GM23338 (cell line): ENCODE measurements around the gene RNF182. TPM values are rescaled to one million over a fixed set of nuclear protein-coding genes. Genes with fewer than 3 reads are reported as not detected.

ENCODE experiments used
- ATAC-seq: fragments of 200-7000 bp; cut with Tn5 transposase; 3 replicates; pipeline ENCODE4 v1.9.1; 2020
- DNase-seq: peaks from one replicate; pipeline ENCODE4 v3.0.0-alpha.2; 2015; ENCODE audit warnings: low spot score
- H2AFZ ChIP-seq: fragments of 200-600 bp; sonication (generic); 2 replicates; pipeline ENCODE4 v1.8.0; 2016; ENCODE audit warnings: antibody characterized with exemption, mild to moderate bottlenecking, moderate library complexity
- H3F3A ChIP-seq: fragments of 200-600 bp; sonication (generic); replicated peaks from 2 replicates; pipeline ENCODE4 v1.8.0; 2017; ENCODE audit warnings: antibody characterized with exemption, mixed run types, low read depth
- H3K27ac ChIP-seq: fragments of 200-600 bp; sonication (generic); 2 replicates; pipeline ENCODE4 v1.6.1; 2016; ENCODE audit warnings: low read depth
- H3K27me3 ChIP-seq: fragments of 200-600 bp; sonication (generic); 2 replicates; pipeline ENCODE4 v1.8.0; 2016; ENCODE audit warnings: mild to moderate bottlenecking, mixed run types, moderate library complexity; ENCODE audit not compliant: insufficient read depth
- H3K36me3 ChIP-seq: fragments of 200-600 bp; sonication (generic); 2 replicates; pipeline ENCODE4 v1.8.0; 2016; ENCODE audit warnings: mild to moderate bottlenecking; ENCODE audit not compliant: insufficient read depth
- H3K4me1 ChIP-seq: fragments of 200-600 bp; sonication (generic); 2 replicates; pipeline ENCODE4 v1.8.0; 2016; ENCODE audit warnings: mild to moderate bottlenecking, moderate library complexity; ENCODE audit not compliant: insufficient read depth
- H3K4me2 ChIP-seq: fragments of 200-600 bp; sonication (generic); 2 replicates; pipeline ENCODE4 v1.7.1; 2017; ENCODE audit warnings: mixed run types
- H3K4me3 ChIP-seq: fragments of 200-600 bp; sonication (generic); 2 replicates; pipeline ENCODE4 v1.6.1; 2016; ENCODE audit warnings: mixed run types
- H3K79me2 ChIP-seq: fragments of 200-600 bp; sonication (generic); replicated peaks from 2 replicates; pipeline ENCODE4 v1.8.0; 2017; ENCODE audit warnings: mild to moderate bottlenecking; ENCODE audit not compliant: insufficient read depth
- H3K9me2 ChIP-seq: fragments of 200-600 bp; sonication (generic); 2 replicates; pipeline ENCODE4 v1.8.0; 2017; ENCODE audit not compliant: insufficient read depth
- H4K20me1 ChIP-seq: fragments of 200-600 bp; sonication (generic); replicated peaks from 2 replicates; pipeline ENCODE4 v1.8.0; 2017; ENCODE audit warnings: mild to moderate bottlenecking; ENCODE audit not compliant: insufficient read depth
- H3K27ac Mint-ChIP-seq: 2 replicates; pipeline ENCODE4 v1.8.0; 2020; ENCODE audit warnings: inconsistent platforms, mild to moderate bottlenecking, moderate library complexity, mixed read lengths
- H3K27me3 Mint-ChIP-seq: 3 replicates; pipeline ENCODE4 v1.8.0; 2022; ENCODE audit warnings: low read depth, mild to moderate bottlenecking, moderate library complexity, mixed read lengths, inconsistent platforms; ENCODE audit not compliant: insufficient read depth, poor library complexity
- H3K36me3 Mint-ChIP-seq: 3 replicates; pipeline ENCODE4 v1.8.0; 2021; ENCODE audit warnings: low read depth, mild to moderate bottlenecking, inconsistent platforms, moderate library complexity, mixed read lengths
- H3K4me1 Mint-ChIP-seq: 3 replicates; pipeline ENCODE4 v1.8.0; 2020; ENCODE audit warnings: mild to moderate bottlenecking, inconsistent platforms, mixed read lengths
- H3K4me3 Mint-ChIP-seq: 3 replicates; pipeline ENCODE4 v1.8.0; 2021; ENCODE audit warnings: moderate library complexity, mild to moderate bottlenecking, inconsistent platforms, mixed read lengths
- H3K9me3 Mint-ChIP-seq: 3 replicates; pipeline ENCODE4 v1.8.0; 2020; ENCODE audit warnings: moderate library complexity, mild to moderate bottlenecking, inconsistent platforms, mixed read lengths
- CREB1 ChIP-seq: fragments of 250-450 bp; sonication (Bioruptor Pico); IDR thresholded peaks from 2 replicates; pipeline ENCODE4 v1.5.0; 2020; ENCODE audit warnings: low read depth, mild to moderate bottlenecking, moderate library complexity
- EZH2phosphoT487 ChIP-seq: fragments of 200-600 bp; sonication (generic); IDR thresholded peaks from one replicate; pipeline ENCODE4 v1.8.1; 2018; ENCODE audit warnings: antibody characterized with exemption; ENCODE audit not compliant: unreplicated experiment
- NANOG ChIP-seq: IDR thresholded peaks from 2 replicates; pipeline ENCODE4 v1.6.1; 2016; ENCODE audit warnings: antibody characterized with exemption, borderline replicate concordance
- POLR2AphosphoS5 ChIP-seq: IDR thresholded peaks from 2 replicates; pipeline ENCODE4 v1.6.1; 2016; ENCODE audit warnings: antibody characterized with exemption, low read depth
- STAT1 ChIP-seq: IDR thresholded peaks from one replicate; pipeline ENCODE4 v1.6.1; 2016; ENCODE audit warnings: antibody characterized with exemption; ENCODE audit not compliant: unreplicated experiment
- ZNF114 ChIP-seq: fragments of 250-450 bp; sonication (Bioruptor Pico); IDR thresholded peaks from 2 replicates; pipeline ENCODE4 v1.5.0; 2020; ENCODE audit warnings: mild to moderate bottlenecking, moderate library complexity
- ZNF331 ChIP-seq: fragments of 250-450 bp; sonication (Bioruptor Pico); IDR thresholded peaks from 2 replicates; pipeline ENCODE4 v1.5.0; 2020; ENCODE audit warnings: low read depth, mild to moderate bottlenecking, moderate library complexity
- polyA plus RNA-seq: library from polyadenylated mRNA; unstranded; fragments of >200 nt; fragmentation: Nextera tagmentation; extraction: Ambion mirVana; gene quantifications from 2 replicates; pipeline ENCODE4 v1.2.1, GENCODE V29; 2016
- total RNA-seq: library from RNA; depleted of rRNA; stranded (reverse); fragments of >200 nt; shearing (Covaris generic); gene quantifications from 2 replicates; pipeline ENCODE4 v1.2.3, GENCODE V29; 2014
- TF ChIP-seq, protein P1 (sequence below): fragments of 250-450 bp; sonication (Bioruptor Pico); IDR thresholded peaks from 2 replicates; pipeline ENCODE4 v1.5.0; 2020; ENCODE audit warnings: mild to moderate bottlenecking, moderate library complexity
- TF ChIP-seq, protein P2 (sequence below), 2 experiments: fragments of 200-600 bp in 1 of 2; sonication (generic) in 1 of 2; conservative IDR thresholded peaks; 2 replicates each; pipeline versions ENCODE4 v1.5.1 to v1.6.1; 2016 to 2017; ENCODE audit warnings: antibody characterized with exemption in 2 of 2, low read depth in 2 of 2, mild to moderate bottlenecking in 2 of 2, moderate library complexity in 1 of 2
- TF ChIP-seq, protein P3 (sequence below): IDR thresholded peaks from one replicate; pipeline ENCODE4 v1.6.1; 2018; ENCODE audit warnings: antibody characterized with exemption; ENCODE audit not compliant: unreplicated experiment
- TF ChIP-seq, protein P4 (sequence below): IDR thresholded peaks from 2 replicates; pipeline ENCODE4 v1.6.1; 2016; ENCODE audit warnings: antibody characterized with exemption

RNF182 gene
- total and polyA plus RNA-seq, 2 experiments from 2014 or later, result 3.2 to 9.8 TPM

DNA sequence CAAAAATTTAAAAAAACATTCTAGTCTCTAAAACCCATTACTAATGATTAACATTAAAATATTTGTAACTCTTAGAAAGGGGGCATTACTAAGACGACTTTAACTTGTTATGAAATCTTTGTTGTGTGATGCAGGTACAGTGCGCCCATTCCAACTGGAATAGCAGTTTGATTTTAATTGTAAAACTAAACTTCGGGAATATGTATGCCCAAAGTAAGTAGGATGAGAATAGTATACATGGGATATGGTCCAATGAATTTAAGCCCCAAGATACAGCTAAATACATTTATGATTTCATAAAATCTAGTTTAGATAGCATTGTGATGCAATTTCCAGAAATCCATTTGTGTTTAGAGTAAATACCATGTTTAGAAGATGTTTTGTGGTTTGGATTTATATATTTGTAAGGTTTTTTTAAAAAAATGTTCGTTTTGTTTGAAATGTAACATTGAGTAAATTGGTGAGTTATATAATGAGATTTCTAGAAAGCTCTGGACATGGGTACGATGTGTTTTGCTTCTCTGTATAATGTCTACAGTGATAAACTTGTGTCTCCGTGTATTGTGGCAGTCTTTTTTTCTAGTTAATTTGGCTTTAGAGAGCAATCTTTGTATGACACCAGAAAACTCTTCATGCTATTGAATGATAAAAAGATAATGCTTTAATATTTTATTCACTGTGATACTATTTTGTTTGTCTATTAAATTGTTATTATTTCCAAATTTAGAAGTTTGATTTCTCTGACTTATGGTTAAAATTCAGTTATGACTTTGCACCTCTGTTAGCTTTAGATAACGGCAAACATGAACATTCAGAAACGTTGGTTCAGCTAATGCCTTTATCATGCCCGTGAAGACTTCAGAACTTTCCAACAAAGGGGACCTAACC, 54.8 kb downstream of the RNF182 start (continued):
- TF ChIP-seq, protein P1, sequence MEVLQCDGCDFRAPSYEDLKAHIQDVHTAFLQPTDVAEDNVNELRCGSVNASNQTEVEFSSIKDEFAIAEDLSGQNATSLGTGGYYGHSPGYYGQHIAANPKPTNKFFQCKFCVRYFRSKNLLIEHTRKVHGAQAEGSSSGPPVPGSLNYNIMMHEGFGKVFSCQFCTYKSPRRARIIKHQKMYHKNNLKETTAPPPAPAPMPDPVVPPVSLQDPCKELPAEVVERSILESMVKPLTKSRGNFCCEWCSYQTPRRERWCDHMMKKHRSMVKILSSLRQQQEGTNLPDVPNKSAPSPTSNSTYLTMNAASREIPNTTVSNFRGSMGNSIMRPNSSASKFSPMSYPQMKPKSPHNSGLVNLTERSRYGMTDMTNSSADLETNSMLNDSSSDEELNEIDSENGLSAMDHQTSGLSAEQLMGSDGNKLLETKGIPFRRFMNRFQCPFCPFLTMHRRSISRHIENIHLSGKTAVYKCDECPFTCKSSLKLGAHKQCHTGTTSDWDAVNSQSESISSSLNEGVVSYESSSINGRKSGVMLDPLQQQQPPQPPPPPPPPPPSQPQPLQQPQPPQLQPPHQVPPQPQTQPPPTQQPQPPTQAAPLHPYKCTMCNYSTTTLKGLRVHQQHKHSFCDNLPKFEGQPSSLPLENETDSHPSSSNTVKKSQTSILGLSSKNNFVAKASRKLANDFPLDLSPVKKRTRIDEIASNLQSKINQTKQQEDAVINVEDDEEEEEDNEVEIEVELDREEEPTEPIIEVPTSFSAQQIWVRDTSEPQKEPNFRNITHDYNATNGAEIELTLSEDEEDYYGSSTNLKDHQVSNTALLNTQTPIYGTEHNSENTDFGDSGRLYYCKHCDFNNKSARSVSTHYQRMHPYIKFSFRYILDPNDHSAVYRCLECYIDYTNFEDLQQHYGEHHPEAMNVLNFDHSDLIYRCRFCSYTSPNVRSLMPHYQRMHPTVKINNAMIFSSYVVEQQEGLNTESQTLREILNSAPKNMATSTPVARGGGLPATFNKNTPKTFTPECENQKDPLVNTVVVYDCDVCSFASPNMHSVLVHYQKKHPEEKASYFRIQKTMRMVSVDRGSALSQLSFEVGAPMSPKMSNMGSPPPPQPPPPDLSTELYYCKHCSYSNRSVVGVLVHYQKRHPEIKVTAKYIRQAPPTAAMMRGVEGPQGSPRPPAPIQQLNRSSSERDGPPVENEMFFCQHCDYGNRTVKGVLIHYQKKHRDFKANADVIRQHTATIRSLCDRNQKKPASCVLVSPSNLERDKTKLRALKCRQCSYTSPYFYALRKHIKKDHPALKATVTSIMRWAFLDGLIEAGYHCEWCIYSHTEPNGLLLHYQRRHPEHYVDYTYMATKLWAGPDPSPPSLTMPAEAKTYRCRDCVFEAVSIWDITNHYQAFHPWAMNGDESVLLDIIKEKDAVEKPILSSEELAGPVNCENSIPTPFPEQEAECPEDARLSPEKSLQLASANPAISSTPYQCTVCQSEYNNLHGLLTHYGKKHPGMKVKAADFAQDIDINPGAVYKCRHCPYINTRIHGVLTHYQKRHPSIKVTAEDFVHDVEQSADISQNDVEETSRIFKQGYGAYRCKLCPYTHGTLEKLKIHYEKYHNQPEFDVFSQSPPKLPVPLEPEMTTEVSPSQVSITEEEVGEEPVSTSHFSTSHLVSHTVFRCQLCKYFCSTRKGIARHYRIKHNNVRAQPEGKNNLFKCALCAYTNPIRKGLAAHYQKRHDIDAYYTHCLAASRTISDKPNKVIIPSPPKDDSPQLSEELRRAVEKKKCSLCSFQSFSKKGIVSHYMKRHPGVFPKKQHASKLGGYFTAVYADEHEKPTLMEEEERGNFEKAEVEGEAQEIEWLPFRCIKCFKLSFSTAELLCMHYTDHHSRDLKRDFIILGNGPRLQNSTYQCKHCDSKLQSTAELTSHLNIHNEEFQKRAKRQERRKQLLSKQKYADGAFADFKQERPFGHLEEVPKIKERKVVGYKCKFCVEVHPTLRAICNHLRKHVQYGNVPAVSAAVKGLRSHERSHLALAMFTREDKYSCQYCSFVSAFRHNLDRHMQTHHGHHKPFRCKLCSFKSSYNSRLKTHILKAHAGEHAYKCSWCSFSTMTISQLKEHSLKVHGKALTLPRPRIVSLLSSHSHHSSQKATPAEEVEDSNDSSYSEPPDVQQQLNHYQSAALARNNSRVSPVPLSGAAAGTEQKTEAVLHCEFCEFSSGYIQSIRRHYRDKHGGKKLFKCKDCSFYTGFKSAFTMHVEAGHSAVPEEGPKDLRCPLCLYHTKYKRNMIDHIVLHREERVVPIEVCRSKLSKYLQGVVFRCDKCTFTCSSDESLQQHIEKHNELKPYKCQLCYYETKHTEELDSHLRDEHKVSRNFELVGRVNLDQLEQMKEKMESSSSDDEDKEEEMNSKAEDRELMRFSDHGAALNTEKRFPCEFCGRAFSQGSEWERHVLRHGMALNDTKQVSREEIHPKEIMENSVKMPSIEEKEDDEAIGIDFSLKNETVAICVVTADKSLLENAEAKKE (CRISPR knock-in tag), result no peak
- TF ChIP-seq, protein P2, sequence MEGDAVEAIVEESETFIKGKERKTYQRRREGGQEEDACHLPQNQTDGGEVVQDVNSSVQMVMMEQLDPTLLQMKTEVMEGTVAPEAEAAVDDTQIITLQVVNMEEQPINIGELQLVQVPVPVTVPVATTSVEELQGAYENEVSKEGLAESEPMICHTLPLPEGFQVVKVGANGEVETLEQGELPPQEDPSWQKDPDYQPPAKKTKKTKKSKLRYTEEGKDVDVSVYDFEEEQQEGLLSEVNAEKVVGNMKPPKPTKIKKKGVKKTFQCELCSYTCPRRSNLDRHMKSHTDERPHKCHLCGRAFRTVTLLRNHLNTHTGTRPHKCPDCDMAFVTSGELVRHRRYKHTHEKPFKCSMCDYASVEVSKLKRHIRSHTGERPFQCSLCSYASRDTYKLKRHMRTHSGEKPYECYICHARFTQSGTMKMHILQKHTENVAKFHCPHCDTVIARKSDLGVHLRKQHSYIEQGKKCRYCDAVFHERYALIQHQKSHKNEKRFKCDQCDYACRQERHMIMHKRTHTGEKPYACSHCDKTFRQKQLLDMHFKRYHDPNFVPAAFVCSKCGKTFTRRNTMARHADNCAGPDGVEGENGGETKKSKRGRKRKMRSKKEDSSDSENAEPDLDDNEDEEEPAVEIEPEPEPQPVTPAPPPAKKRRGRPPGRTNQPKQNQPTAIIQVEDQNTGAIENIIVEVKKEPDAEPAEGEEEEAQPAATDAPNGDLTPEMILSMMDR (conservative IDR thresholded peaks at IDR 0.05; ENCODE audit: low read depth in 2 of 2), result no peak
- TF ChIP-seq ZNF331 (CRISPR knock-in tag), result no peak

DNA sequence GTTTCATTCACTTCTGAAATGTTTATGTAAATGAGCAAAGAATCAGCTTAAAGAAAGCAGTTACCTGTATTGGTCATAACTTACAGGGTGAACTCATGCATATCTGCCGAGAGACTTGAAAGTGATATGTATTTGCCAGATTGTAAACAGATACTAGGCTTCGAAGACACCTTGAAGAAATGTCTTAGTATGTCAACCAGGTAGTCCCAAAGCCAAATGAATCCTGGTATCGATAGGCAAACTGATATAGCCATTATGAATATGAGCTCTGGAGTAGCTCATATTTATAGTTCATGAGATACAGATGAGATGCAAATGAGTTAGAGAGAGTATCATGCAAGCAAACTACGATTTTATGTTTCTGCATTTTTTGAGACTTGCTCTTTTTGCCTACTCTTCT, 55.8 kb downstream of the RNF182 start:
- Histone ChIP-seq H3F3A (no peaks in the 10 kb centered on the region), H4K20me1 (no peaks in the 10 kb centered on the region), H2AFZ (no peak overlapping the region), H3K4me2 (peak overlapping the region; percentile 33), H3K4me1 (peaks cover 31% of the 10 kb centered on the region), H3K27ac (no peak overlapping the region), H3K27me3 (no peaks in the 10 kb centered on the region), H3K4me3 (no peak overlapping the region), H3K9me2 (peaks cover 4% of the 10 kb centered on the region; the same call in 1 of the 2 replicates), H3K36me3 (no peaks in the 10 kb centered on the region), H3K79me2 (no peaks in the 10 kb centered on the region)
- DNase-seq (no peak), ATAC-seq (no peak)
- Mint-ChIP-seq H3K36me3 (peaks cover 7% of the 10 kb centered on the region; the same call in 2 of the 3 replicates), H3K4me1 (peaks cover 13% of the 10 kb centered on the region; the same call in 2 of the 3 replicates), H3K4me3 (no peak overlapping the region), H3K27me3 (no peaks in the 10 kb centered on the region), H3K27ac (no peak overlapping the region), H3K9me3 (no peaks in the 10 kb centered on the region)
- TF ChIP-seq NANOG (no peak), EZH2phosphoT487 (no peak), CREB1 (CRISPR knock-in tag) (no peak), ZNF114 (CRISPR knock-in tag) (no peak), POLR2AphosphoS5 (no peak), STAT1 (no peak)
- TF ChIP-seq, protein P3, sequence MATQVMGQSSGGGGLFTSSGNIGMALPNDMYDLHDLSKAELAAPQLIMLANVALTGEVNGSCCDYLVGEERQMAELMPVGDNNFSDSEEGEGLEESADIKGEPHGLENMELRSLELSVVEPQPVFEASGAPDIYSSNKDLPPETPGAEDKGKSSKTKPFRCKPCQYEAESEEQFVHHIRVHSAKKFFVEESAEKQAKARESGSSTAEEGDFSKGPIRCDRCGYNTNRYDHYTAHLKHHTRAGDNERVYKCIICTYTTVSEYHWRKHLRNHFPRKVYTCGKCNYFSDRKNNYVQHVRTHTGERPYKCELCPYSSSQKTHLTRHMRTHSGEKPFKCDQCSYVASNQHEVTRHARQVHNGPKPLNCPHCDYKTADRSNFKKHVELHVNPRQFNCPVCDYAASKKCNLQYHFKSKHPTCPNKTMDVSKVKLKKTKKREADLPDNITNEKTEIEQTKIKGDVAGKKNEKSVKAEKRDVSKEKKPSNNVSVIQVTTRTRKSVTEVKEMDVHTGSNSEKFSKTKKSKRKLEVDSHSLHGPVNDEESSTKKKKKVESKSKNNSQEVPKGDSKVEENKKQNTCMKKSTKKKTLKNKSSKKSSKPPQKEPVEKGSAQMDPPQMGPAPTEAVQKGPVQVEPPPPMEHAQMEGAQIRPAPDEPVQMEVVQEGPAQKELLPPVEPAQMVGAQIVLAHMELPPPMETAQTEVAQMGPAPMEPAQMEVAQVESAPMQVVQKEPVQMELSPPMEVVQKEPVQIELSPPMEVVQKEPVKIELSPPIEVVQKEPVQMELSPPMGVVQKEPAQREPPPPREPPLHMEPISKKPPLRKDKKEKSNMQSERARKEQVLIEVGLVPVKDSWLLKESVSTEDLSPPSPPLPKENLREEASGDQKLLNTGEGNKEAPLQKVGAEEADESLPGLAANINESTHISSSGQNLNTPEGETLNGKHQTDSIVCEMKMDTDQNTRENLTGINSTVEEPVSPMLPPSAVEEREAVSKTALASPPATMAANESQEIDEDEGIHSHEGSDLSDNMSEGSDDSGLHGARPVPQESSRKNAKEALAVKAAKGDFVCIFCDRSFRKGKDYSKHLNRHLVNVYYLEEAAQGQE, result no peak
- TF ChIP-seq, protein P4, sequence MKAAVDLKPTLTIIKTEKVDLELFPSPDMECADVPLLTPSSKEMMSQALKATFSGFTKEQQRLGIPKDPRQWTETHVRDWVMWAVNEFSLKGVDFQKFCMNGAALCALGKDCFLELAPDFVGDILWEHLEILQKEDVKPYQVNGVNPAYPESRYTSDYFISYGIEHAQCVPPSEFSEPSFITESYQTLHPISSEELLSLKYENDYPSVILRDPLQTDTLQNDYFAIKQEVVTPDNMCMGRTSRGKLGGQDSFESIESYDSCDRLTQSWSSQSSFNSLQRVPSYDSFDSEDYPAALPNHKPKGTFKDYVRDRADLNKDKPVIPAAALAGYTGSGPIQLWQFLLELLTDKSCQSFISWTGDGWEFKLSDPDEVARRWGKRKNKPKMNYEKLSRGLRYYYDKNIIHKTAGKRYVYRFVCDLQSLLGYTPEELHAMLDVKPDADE, result no peak
